WTC11 (cell line): ENCODE measurements around the gene RALY. TPM values are rescaled to one million over a fixed set of nuclear protein-coding genes. Genes with fewer than 3 reads are reported as not detected.

Experiments
- ATAC-seq: fragments of 200-7000 bp; cut with Tn5 transposase; 2 replicates; pipeline ENCODE4 v1.10.0; 2021; ENCODE audit warnings: mild to moderate bottlenecking, moderate library complexity
- CTCF ChIA-PET: fragments of 300-600 bp; sonication (Branson Sonifier 250); formaldehyde crosslinking; loops from one replicate; lab custom pipeline; 2021; ENCODE audit warnings: antibody characterized with exemption; lab: Charles Lee
- POLR2A ChIA-PET: fragments of 350-600 bp; sonication (Branson Sonifier 250); formaldehyde crosslinking; loops from one replicate; lab custom pipeline; 2021; ENCODE audit warnings: antibody characterized with exemption; lab: Charles Lee
- DNase-seq: peaks from one replicate; pipeline ENCODE4 v3.0.0; 2021; ENCODE audit warnings: low spot score
- H3K27ac Mint-ChIP-seq: 2 replicates; pipeline ENCODE4 v1.8.0; 2021; ENCODE audit warnings: mixed read lengths
- H3K27me3 Mint-ChIP-seq: 2 replicates; pipeline ENCODE4 v1.8.0; 2021; ENCODE audit warnings: low read depth, mild to moderate bottlenecking, moderate library complexity, mixed read lengths
- H3K36me3 Mint-ChIP-seq: 2 replicates; pipeline ENCODE4 v1.8.0; 2021; ENCODE audit warnings: mixed read lengths
- H3K4me1 Mint-ChIP-seq: 2 replicates; pipeline ENCODE4 v1.8.0; 2022; ENCODE audit warnings: mixed read lengths
- H3K4me3 Mint-ChIP-seq: 2 replicates; pipeline ENCODE4 v1.8.0; 2021; ENCODE audit warnings: mild to moderate bottlenecking, moderate library complexity, mixed read lengths
- H3K9me3 Mint-ChIP-seq: 2 replicates; pipeline ENCODE4 v1.8.0; 2021; ENCODE audit warnings: mixed read lengths
- ATF1 ChIP-seq: sonication (generic); formaldehyde crosslinking; IDR thresholded peaks from 2 replicates; pipeline ENCODE4 v1.8.1; 2023; ENCODE audit warnings: mild to moderate bottlenecking, moderate library complexity, missing genetic modification reagents
- ATF6 ChIP-seq: sonication (generic); formaldehyde crosslinking; IDR thresholded peaks from 2 replicates; pipeline ENCODE4 v1.8.1; 2023; ENCODE audit warnings: mild to moderate bottlenecking, missing genetic modification reagents
- CREB1 ChIP-seq: sonication (generic); formaldehyde crosslinking; IDR thresholded peaks from 2 replicates; pipeline ENCODE4 v1.8.0; 2023; ENCODE audit warnings: mild to moderate bottlenecking, missing genetic modification reagents
- E2F1 ChIP-seq: sonication (generic); formaldehyde crosslinking; IDR thresholded peaks from 2 replicates; pipeline ENCODE4 v1.8.0; 2022; ENCODE audit warnings: mild to moderate bottlenecking, missing genetic modification reagents
- ELF4 ChIP-seq: sonication (generic); formaldehyde crosslinking; IDR thresholded peaks from 2 replicates; pipeline ENCODE4 v1.8.1; 2022; ENCODE audit warnings: low read depth, mild to moderate bottlenecking, moderate library complexity, missing genetic modification reagents
- ESRRA ChIP-seq: sonication (generic); formaldehyde crosslinking; IDR thresholded peaks from 2 replicates; pipeline ENCODE4 v1.8.1; 2022; ENCODE audit warnings: mild to moderate bottlenecking, missing genetic modification reagents, borderline replicate concordance
- ETV6 ChIP-seq: sonication (generic); formaldehyde crosslinking; IDR thresholded peaks from 2 replicates; pipeline ENCODE4 v1.8.1; 2022; ENCODE audit warnings: mild to moderate bottlenecking, missing genetic modification reagents
- FOXK1 ChIP-seq: sonication (generic); formaldehyde crosslinking; IDR thresholded peaks from 2 replicates; pipeline ENCODE4 v1.8.0; 2022; ENCODE audit warnings: mild to moderate bottlenecking, moderate library complexity, missing genetic modification reagents
- GTF2I ChIP-seq: fragments of 250-450 bp; sonication (Bioruptor Pico); conservative IDR thresholded peaks from 2 replicates; pipeline ENCODE4 v1.4.0; 2021; ENCODE audit warnings: mild to moderate bottlenecking
- HMGA2 ChIP-seq: fragments of 250-450 bp; sonication (Bioruptor Pico); IDR thresholded peaks from 2 replicates; pipeline ENCODE4 v1.4.0; 2021; ENCODE audit warnings: mild to moderate bottlenecking, moderate library complexity
- NFE2L1 ChIP-seq: sonication (generic); formaldehyde crosslinking; IDR thresholded peaks from 2 replicates; pipeline ENCODE4 v1.8.1; 2023; ENCODE audit warnings: missing genetic modification reagents
- OVOL2 ChIP-seq: fragments of 250-450 bp; sonication (Bioruptor Pico); IDR thresholded peaks from 2 replicates; pipeline ENCODE4 v1.9.0; 2021; ENCODE audit warnings: mild to moderate bottlenecking, borderline replicate concordance
- SOX15 ChIP-seq: fragments of 250-450 bp; sonication (Bioruptor Pico); IDR thresholded peaks from 2 replicates; pipeline ENCODE4 v1.9.0; 2021; ENCODE audit warnings: mild to moderate bottlenecking
- TCF7 ChIP-seq: sonication (generic); formaldehyde crosslinking; IDR thresholded peaks from 2 replicates; pipeline ENCODE4 v1.8.0; 2022; ENCODE audit warnings: mild to moderate bottlenecking, low read depth, missing genetic modification reagents, moderate library complexity
- ZBTB21 ChIP-seq: sonication (generic); formaldehyde crosslinking; IDR thresholded peaks from 2 replicates; pipeline ENCODE4 v1.8.1; 2023; ENCODE audit warnings: mild to moderate bottlenecking, missing genetic modification reagents, borderline replicate concordance
- ZNF121 ChIP-seq: sonication (generic); formaldehyde crosslinking; IDR thresholded peaks from 2 replicates; pipeline ENCODE4 v1.8.0; 2023; ENCODE audit warnings: missing genetic modification reagents
- ZNF232 ChIP-seq: sonication (generic); formaldehyde crosslinking; IDR thresholded peaks from 2 replicates; pipeline ENCODE4 v1.8.0; 2022; ENCODE audit warnings: mild to moderate bottlenecking, missing genetic modification reagents
- total RNA-seq: library from RNA; stranded (reverse); gene quantifications from 3 replicates; pipeline ENCODE4 v1.2.3, GENCODE V29; 2021
- TF ChIP-seq, protein P1 (sequence below): sonication (generic); formaldehyde crosslinking; IDR thresholded peaks from 2 replicates; pipeline ENCODE4 v1.8.0; 2023; ENCODE audit warnings: missing genetic modification reagents
- TF ChIP-seq, protein P2 (sequence below): sonication (generic); formaldehyde crosslinking; IDR thresholded peaks from 2 replicates; pipeline ENCODE4 v1.8.1; 2022; ENCODE audit warnings: mild to moderate bottlenecking, missing genetic modification reagents, moderate library complexity, borderline replicate concordance
- TF ChIP-seq, protein P3 (sequence below): fragments of 250-450 bp; sonication (Bioruptor Pico); IDR thresholded peaks from 2 replicates; pipeline ENCODE4 v1.9.0; 2021; ENCODE audit warnings: mild to moderate bottlenecking

Gene RALY
- total RNA-seq, 1 experiment from 2014 or later: 164 TPM

- POLR2A ChIA-PET: no interaction called here
- CTCF ChIA-PET: no interaction called here
- TF ChIP-seq GTF2I (CRISPR knock-in tag) (no peak), ETV6 (CRISPR knock-in tag) (no peak), NFE2L1 (CRISPR knock-in tag) (no peak), TCF7 (CRISPR knock-in tag) (no peak), ATF1 (CRISPR knock-in tag) (no peak)
- TF ChIP-seq, protein P1, sequence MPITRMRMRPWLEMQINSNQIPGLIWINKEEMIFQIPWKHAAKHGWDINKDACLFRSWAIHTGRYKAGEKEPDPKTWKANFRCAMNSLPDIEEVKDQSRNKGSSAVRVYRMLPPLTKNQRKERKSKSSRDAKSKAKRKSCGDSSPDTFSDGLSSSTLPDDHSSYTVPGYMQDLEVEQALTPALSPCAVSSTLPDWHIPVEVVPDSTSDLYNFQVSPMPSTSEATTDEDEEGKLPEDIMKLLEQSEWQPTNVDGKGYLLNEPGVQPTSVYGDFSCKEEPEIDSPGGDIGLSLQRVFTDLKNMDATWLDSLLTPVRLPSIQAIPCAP (CRISPR knock-in tag): no peak
- Mint-ChIP-seq H3K27me3 (no peaks in the 10 kb centered on the region), H3K27ac (peak overlapping the region; percentile 60; the same call in 1 of the 2 replicates), H3K4me1 (peaks cover 89% of the 10 kb centered on the region), H3K4me3 (no peak overlapping the region), H3K9me3 (no peaks in the 10 kb centered on the region), H3K36me3 (no peaks in the 10 kb centered on the region)
- no peak for ATAC-seq
- no peak for DNase-seq
Observed at GRCh38 chr20:34014878-34015277, 21.2 kb downstream of the RALY start.

DNA sequence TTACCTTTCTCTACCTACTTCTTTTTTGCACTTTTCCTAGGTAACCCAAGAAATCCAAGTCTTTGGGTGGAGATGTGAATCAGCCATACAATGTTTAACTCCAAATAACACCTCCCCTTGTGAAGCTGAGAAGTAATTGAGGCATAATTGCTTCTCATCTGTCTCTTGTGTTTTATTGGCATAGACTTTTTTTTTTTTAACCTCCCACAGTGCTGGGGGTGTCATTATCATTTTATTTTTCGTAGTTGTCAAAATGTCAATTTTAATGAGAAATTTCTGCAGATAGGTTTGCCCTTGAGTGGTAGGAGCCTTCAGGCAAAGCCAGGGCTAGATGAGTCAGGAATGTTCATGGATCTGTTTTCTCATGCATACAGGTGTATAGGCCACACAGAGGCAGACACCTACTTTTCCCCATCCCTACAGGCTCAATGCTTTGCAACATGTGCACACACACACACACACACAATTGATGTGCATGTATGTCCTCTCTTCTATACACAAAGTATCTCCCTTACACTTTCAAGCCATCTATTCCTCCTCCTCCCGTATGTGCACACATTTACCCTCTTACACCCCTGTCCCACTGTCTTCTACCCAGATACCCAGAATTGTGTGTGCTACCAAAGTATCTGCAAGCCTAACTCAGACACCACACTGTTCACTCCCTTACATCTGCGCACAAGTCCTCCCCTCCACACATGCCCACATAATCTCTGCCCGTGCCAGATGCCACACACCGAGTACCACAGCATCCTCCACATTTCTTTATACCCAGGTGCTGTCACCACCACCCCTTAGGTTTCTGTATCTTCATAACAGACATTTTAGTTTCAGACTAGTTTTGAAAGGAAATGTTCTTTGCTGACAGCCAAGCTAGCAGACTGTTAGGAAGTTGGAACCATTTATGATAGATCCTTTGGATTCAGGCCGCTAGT lies 22.0 kb downstream of the RALY start:
- CTCF ChIA-PET: interaction anchor here (1.5 kb wide), 1 partner anchor 23 kb away, joined by 4 read pairs; no protein-coding TSS in a partner anchor
- peak overlapping the region; percentile 6 for H3K27ac Mint-ChIP-seq
- POLR2A ChIA-PET: no interaction called here
- TF ChIP-seq, protein P2, sequence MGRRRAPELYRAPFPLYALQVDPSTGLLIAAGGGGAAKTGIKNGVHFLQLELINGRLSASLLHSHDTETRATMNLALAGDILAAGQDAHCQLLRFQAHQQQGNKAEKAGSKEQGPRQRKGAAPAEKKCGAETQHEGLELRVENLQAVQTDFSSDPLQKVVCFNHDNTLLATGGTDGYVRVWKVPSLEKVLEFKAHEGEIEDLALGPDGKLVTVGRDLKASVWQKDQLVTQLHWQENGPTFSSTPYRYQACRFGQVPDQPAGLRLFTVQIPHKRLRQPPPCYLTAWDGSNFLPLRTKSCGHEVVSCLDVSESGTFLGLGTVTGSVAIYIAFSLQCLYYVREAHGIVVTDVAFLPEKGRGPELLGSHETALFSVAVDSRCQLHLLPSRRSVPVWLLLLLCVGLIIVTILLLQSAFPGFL (CRISPR knock-in tag): no peak
- no peak for TF ChIP-seq ZBTB21 (CRISPR knock-in tag)
- no peak for TF ChIP-seq ELF4 (CRISPR knock-in tag)
- TF ChIP-seq FOXK1 (CRISPR knock-in tag): no peak
- TF ChIP-seq ZNF232: no peak
- TF ChIP-seq ATF6 (CRISPR knock-in tag): no peak
- TF ChIP-seq ETV6 (CRISPR knock-in tag): no peak
- DNase-seq (no peak), ATAC-seq (no peak)
- H3K4me3 Mint-ChIP-seq: no peak overlapping the region
- H3K9me3 Mint-ChIP-seq: no peaks in the 10 kb centered on the region
- H3K36me3 Mint-ChIP-seq: no peaks in the 10 kb centered on the region
- H3K27me3 Mint-ChIP-seq: no peaks in the 10 kb centered on the region
- peaks cover 85% of the 10 kb centered on the region for H3K4me1 Mint-ChIP-seq

DNA sequence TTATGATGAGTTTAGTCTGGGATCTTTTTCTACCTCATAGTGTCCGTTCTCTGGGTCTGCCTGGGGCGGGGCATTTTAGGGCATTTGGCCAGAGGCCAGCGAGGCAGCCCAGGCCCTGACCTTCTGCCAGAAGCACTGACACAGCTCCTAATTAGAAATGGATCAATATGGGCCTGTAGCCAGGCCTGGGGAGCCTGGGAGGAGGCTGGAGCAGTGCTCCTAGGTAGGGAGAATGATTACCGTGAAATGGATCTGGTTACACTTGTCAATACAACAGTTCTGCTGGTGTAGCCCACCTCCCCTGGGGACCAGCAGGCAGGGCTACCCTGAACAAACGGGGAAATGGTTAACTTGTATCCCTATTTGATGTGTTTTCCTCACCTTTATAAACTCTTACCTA lies 23.0 kb downstream of the RALY start:
- CTCF ChIA-PET: interaction anchor here (0.6 to 1.5 kb wide), 3 partner anchors 9 to 154 kb away, joined by 3 to 4 read pairs (median 4); no protein-coding TSS in a partner anchor
- DNase-seq (no peak), ATAC-seq (peak; percentile 25; the same call in 1 of the 2 replicates)
- H3K36me3 Mint-ChIP-seq: peaks cover 5% of the 10 kb centered on the region
- H3K27me3 Mint-ChIP-seq: no peaks in the 10 kb centered on the region
- H3K27ac Mint-ChIP-seq: no peak overlapping the region
- TF ChIP-seq SOX15: no peak
- no peak for TF ChIP-seq ELF4 (CRISPR knock-in tag)
- no peak for TF ChIP-seq ZNF121 (CRISPR knock-in tag)
- TF ChIP-seq OVOL2 (CRISPR knock-in tag): no peak
- TF ChIP-seq HMGA2 (CRISPR knock-in tag): no peak
- TF ChIP-seq CREB1: no peak
- TF ChIP-seq ESRRA (CRISPR knock-in tag): no peak
- TF ChIP-seq E2F1: no peak
- TF ChIP-seq, protein P3, sequence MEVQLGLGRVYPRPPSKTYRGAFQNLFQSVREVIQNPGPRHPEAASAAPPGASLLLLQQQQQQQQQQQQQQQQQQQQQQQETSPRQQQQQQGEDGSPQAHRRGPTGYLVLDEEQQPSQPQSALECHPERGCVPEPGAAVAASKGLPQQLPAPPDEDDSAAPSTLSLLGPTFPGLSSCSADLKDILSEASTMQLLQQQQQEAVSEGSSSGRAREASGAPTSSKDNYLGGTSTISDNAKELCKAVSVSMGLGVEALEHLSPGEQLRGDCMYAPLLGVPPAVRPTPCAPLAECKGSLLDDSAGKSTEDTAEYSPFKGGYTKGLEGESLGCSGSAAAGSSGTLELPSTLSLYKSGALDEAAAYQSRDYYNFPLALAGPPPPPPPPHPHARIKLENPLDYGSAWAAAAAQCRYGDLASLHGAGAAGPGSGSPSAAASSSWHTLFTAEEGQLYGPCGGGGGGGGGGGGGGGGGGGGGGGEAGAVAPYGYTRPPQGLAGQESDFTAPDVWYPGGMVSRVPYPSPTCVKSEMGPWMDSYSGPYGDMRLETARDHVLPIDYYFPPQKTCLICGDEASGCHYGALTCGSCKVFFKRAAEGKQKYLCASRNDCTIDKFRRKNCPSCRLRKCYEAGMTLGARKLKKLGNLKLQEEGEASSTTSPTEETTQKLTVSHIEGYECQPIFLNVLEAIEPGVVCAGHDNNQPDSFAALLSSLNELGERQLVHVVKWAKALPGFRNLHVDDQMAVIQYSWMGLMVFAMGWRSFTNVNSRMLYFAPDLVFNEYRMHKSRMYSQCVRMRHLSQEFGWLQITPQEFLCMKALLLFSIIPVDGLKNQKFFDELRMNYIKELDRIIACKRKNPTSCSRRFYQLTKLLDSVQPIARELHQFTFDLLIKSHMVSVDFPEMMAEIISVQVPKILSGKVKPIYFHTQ (CRISPR knock-in tag): no peak
- peaks cover 74% of the 10 kb centered on the region for H3K4me1 Mint-ChIP-seq
- H3K4me3 Mint-ChIP-seq: no peak overlapping the region
- peaks cover 6% of the 10 kb centered on the region for H3K9me3 Mint-ChIP-seq
- POLR2A ChIA-PET: no interaction called here
